Stomach (tissue), 4 donors: ENCODE measurements around the gene SMAD3.

ENCODE experiments used
- CTCF ChIP-seq, 7 experiments: fragments of 450-650 bp in 4 of 7; fragments of 200-600 bp in 3 of 7; sonication (generic) in 3 of 7; IDR thresholded peaks; one replicate each; pipeline ENCODE4 v1.5.1; 2016 to 2019; ENCODE audit warnings: antibody characterized with exemption in 7 of 7, control low read depth in 2 of 7, mild to moderate bottlenecking in 1 of 7
- EP300 ChIP-seq: sonication (generic); formaldehyde crosslinking; IDR thresholded peaks from one replicate; pipeline ENCODE4 v1.6.1; 2017; ENCODE audit warnings: antibody characterized with exemption
- POLR2A ChIP-seq, 4 donors: fragments of 450-650 bp; IDR thresholded peaks; one replicate each; pipeline ENCODE4 v1.6.1; 2016; ENCODE audit warnings: antibody characterized with exemption in 4 of 4, control low read depth in 2 of 4, mild to moderate bottlenecking in 1 of 4, moderate library complexity in 1 of 4
- POLR2AphosphoS5 ChIP-seq, 3 donors: sonication (generic); formaldehyde crosslinking; IDR thresholded peaks; one replicate each; pipeline ENCODE4 v1.6.1; 2016; ENCODE audit warnings: antibody characterized with exemption in 3 of 3

GRCh38 chr15:67103432-67103831 lies 38.0 kb downstream of the SMAD3 start:
- no peak for TF ChIP-seq CTCF (IDR thresholded peaks at IDR 0.05)
- TF ChIP-seq POLR2A (IDR thresholded peaks at IDR 0.05) = no peak
- no peak for TF ChIP-seq EP300
- TF ChIP-seq POLR2AphosphoS5 (IDR thresholded peaks at IDR 0.05) = no peak
